Gastroesophageal sphincter (tissue), 3 donors: ENCODE measurements around the gene SLC17A5.

ENCODE experiments used
- CTCF ChIP-seq, 4 experiments: fragments of 200-600 bp in 2 of 4; fragments of 450-650 bp in 2 of 4; sonication (generic) in 1 of 4; IDR thresholded peaks; one replicate each; pipeline ENCODE4 v1.5.1; 2017 to 2019; ENCODE audit warnings: antibody characterized with exemption in 4 of 4, mild to moderate bottlenecking in 2 of 4, moderate library complexity in 2 of 4
- POLR2AphosphoS5 ChIP-seq: sonication (generic); formaldehyde crosslinking; IDR thresholded peaks from one replicate; pipeline ENCODE4 v1.6.1; 2017; ENCODE audit warnings: antibody characterized with exemption

GRCh38 chr6:73637404-73637803, 16.4 kb downstream of the SLC17A5 start:
- no peak for TF ChIP-seq POLR2AphosphoS5
- TF ChIP-seq CTCF (IDR thresholded peaks at IDR 0.05): no peak
